MM.1S (cell line): Measurements from ENCODE around the gene GPATCH3.

Source experiments
- CTCF ChIP-seq: fragments of 300-600 bp; sonication (generic); IDR thresholded peaks from 2 replicates; pipeline ENCODE4 v1.5.1; 2016; ENCODE audit warnings: antibody characterized with exemption, low read length, mixed read lengths
- EZH2phosphoT487 ChIP-seq: fragments of 300-600 bp; sonication (generic); IDR thresholded peaks from 2 replicates; pipeline ENCODE4 v1.6.1; 2018; ENCODE audit warnings: antibody characterized with exemption, low read length

- no peak for TF ChIP-seq EZH2phosphoT487
- no peak for TF ChIP-seq CTCF
Measured at GRCh38 chr1:26922901-26923300, 22.6 kb upstream of the GPATCH3 start.
